Measurements from ENCODE around the gene PDP2. TPM values are rescaled to one million over a fixed set of nuclear protein-coding genes. Genes with fewer than 3 reads are reported as not detected.

PDP2 gene
- total RNA-seq, 1 donor from 2014 or later: 16.9 TPM

DNA sequence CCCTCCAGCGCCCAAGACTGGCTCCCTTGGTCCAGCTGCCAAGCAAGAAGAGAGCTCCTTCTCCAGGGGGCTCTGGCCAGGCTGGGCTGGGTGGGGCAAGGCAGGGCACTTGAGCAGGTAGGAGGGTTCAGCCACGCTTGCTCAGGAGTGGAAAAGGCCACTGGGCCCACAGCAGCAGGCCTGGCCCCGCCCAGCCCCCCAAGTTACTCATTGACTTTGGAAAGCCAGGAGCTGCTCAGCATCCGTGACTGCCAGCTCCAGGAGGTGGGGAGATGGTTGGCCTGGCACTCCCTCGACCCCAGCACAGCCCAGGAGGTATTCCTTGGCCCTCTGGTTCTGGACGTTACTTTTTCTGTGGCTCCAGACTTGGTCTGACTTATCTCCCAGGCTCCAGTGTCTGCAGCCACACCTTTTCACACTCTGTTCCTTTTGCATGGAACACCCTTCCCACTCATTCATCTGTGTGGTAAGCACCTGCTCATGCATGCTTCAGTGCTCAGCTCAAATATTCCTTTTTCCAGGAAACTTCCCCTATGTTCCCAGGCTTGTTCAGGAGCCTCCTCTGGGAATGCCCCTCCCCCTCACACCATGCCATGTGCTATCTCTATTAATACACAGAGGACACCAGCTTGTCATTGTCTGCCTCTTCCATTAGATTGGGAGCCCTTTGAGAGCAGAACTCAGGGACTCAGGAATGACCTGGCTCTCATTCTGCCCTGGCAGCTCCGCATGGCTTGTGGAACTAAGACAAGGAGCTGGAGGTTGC lies 38.7 kb downstream of the PDP2 start, which contains the start of gene CDH16:
CDH16 (minus strand) TSS at position 83 of the 766 bp plus-strand sequence. CDS start 820 bp downstream, outside the sequence.
- Histone ChIP-seq H3K27me3 (ENCODE audit: low read depth) (peaks cover 5% of the 10 kb centered on the region), H3K27ac (no peak within 1 kb of the TSS), H3K9me3 (no peaks in the 10 kb centered on the region), H3K4me1 (peaks cover 11% of the 10 kb centered on the region), H3K36me3 (peaks cover 6% of the 10 kb centered on the region), H3K4me3 (no peak within 1 kb of the TSS)
- TF ChIP-seq, protein P1, sequence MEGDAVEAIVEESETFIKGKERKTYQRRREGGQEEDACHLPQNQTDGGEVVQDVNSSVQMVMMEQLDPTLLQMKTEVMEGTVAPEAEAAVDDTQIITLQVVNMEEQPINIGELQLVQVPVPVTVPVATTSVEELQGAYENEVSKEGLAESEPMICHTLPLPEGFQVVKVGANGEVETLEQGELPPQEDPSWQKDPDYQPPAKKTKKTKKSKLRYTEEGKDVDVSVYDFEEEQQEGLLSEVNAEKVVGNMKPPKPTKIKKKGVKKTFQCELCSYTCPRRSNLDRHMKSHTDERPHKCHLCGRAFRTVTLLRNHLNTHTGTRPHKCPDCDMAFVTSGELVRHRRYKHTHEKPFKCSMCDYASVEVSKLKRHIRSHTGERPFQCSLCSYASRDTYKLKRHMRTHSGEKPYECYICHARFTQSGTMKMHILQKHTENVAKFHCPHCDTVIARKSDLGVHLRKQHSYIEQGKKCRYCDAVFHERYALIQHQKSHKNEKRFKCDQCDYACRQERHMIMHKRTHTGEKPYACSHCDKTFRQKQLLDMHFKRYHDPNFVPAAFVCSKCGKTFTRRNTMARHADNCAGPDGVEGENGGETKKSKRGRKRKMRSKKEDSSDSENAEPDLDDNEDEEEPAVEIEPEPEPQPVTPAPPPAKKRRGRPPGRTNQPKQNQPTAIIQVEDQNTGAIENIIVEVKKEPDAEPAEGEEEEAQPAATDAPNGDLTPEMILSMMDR (IDR thresholded peaks at IDR 0.05): no peak
- DNase-seq (no peak), ATAC-seq (no peak)
- intact Hi-C loops (cut with DNase I): no loop called here

DNA sequence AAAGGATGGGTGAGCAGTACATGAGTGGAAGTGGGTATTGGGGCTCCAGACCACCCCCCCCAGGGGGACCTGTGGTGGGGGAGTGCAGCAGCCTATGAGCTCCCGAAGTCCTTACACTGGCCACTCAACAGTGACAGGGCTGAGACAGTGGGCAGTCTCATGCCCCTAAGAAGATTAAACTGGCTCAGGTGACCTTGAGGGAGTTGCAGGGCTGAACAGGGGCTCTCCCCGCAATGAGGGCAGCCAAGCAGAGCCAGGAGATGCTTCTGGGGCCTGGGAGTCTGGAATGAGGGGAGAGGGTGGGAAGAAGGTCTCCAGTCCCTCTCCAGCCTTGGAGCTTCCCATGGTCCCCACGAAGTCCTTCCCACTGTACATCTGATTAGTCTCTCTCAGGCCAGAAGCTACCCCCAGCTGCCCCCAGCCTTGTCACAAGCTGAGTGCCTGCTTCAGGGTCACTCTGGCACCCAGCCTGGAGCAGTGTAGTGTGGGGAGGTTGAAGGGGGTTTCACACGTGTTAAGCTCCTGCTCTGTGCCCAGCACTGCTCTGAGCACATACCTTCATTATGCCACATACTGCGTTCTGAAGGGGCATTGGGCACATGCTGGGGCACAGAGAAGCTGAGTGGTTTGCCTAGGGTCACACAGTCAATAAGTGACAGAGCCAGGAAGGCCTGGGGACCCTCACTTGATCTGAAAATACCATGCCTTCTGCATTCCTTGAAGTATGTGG lies 39.4 kb downstream of the PDP2 start:
- intact Hi-C loops (cut with DNase I): no loop called here
- ATAC-seq (no peak), DNase-seq (no peak)
- H3K4me3 ChIP-seq: no peak overlapping the region
- peaks cover 6% of the 10 kb centered on the region for H3K36me3 ChIP-seq
- peaks cover 12% of the 10 kb centered on the region for H3K27me3 ChIP-seq (ENCODE audit: low read depth)
- H3K9me3 ChIP-seq: no peaks in the 10 kb centered on the region
- peaks cover 19% of the 10 kb centered on the region for H3K4me1 ChIP-seq
- TF ChIP-seq, protein P1 (IDR thresholded peaks at IDR 0.05): no peak
- H3K27ac ChIP-seq: no peak overlapping the region

DNA sequence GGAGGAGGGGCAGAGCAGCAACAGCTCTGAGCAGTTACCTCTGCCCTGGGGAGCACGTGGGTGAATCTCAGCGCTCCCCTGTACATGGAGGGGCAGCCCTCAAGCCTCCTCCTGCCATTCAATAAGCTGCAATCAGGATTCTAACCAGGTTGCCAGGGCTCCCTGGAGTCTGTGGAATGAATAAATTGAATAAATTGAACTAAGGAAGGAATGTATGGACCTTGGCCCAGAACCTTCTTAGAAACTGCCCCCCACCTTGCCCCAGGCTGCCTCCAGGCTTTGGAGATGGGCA lies 39.9 kb downstream of the PDP2 start:
- peaks cover 6% of the 10 kb centered on the region for H3K36me3 ChIP-seq
- DNase-seq (no peak), ATAC-seq (no peak)
- H3K4me3 ChIP-seq: no peak overlapping the region
- H3K4me1 ChIP-seq: peaks cover 22% of the 10 kb centered on the region
- TF ChIP-seq, protein P1 (IDR thresholded peaks at IDR 0.05): no peak
- H3K27ac ChIP-seq: no peak overlapping the region
- no peaks in the 10 kb centered on the region for H3K9me3 ChIP-seq
- peaks cover 13% of the 10 kb centered on the region for H3K27me3 ChIP-seq (ENCODE audit: low read depth)
- intact Hi-C loops (cut with DNase I): no loop called here

DNA sequence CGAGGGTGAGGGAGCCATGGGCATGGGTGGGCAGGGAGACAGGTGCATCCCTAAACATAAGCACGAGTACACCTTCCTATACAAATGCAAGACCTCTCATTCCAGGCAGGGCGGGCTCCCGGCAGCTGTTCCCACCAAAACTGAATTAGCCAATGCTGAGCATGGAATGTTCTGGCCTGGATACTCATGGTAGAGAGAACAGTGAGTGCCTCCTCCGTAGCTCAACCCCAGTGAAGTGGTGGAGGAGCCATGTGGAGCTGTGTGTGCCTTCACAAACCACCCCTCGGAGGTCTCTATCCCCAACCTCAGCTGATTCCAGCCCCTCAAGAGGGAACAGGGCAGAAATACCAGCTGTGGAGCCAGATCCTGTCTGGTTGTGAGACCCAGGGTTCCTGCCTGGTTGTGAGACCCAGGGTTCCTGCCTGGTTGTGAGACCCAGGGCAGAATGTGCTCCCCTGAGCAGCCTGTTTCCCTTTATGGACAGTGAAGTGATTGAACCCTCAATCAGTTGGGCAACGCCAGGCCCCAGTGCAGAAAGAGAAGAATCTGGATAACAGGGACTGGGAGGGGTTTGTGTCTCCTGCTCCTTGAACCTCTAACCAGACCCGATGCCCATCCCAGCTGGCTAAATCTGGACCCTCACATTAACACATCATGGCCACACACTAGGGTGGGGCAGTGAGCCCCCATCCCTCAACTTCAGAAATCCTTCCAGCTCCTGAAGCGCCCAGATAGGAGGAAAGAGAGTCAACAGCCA lies 40.8 kb downstream of the PDP2 start:
- no peak overlapping the region for H3K4me3 ChIP-seq
- peaks cover 31% of the 10 kb centered on the region for H3K4me1 ChIP-seq
- TF ChIP-seq, protein P1 (IDR thresholded peaks at IDR 0.05): no peak
- DNase-seq (no peak), ATAC-seq (no peak)
- H3K27me3 ChIP-seq (ENCODE audit: low read depth): peaks cover 13% of the 10 kb centered on the region
- H3K27ac ChIP-seq: no peak overlapping the region
- intact Hi-C loops (cut with DNase I): no loop called here
- H3K36me3 ChIP-seq: peaks cover 6% of the 10 kb centered on the region
- no peaks in the 10 kb centered on the region for H3K9me3 ChIP-seq

DNA sequence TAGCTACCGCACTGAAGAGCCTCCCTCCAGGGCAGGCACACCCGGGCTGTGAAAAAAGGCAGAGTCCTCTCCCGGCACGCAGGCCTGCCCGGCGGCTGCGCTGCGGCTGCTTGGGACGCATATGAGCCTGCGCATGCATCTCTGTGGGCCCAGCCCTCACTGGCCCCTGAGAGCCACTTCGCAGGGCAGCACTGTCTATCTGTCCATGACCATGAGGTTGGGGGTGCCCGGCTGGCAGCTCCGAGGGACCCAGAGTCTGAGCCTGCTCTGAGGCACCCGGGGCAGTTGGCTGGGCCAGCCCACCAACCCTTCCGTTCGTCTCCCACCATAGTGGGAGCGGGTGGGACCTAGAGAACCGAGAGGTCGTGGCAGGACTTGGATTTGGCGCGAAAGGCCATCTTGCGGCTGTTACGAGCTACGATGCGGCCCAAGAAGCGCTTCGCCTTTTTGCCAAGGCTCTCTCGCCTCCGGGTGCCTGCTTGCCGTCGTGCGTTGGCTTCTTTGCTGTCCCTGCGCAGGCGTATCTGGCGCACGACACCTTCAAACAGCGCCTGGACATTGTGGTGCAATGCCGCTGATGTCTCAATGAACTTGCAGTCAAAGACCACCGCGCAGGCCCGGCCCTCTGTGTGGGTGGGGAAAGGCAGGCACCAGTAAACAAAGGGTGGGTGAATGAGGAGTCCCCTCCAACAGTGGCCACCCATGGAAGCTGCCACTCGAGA lies 41.6 kb downstream of the PDP2 start:
- H3K4me3 ChIP-seq: peak overlapping the region; percentile 65
- no peak for ATAC-seq
- H3K27me3 ChIP-seq (ENCODE audit: low read depth): peaks cover 13% of the 10 kb centered on the region
- TF ChIP-seq, protein P1 (IDR thresholded peaks at IDR 0.05): no peak
- no peak overlapping the region for H3K27ac ChIP-seq
- H3K36me3 ChIP-seq: peaks cover 6% of the 10 kb centered on the region
- no peaks in the 10 kb centered on the region for H3K9me3 ChIP-seq
- intact Hi-C loops (cut with DNase I): no loop called here
- DNase-seq: no peak
- H3K4me1 ChIP-seq: peaks cover 39% of the 10 kb centered on the region

All from lower lobe of right lung (tissue), 2 donors.